NCI-H1105 (cell line): ENCODE results near the gene ASPSCR1.

Source experiments
- DNase-seq: peaks from one replicate; lab custom pipeline; 2025; lab: John Stamatoyannopoulos, UW

ASPSCR1 gene

GRCh38 chr17:82039695-82040299 lies 62.4 kb downstream of the ASPSCR1 start:
- DNase-seq: no peak

GRCh38 chr17:82041144-82041814 lies 63.9 kb downstream of the ASPSCR1 start:
- no peak for DNase-seq

GRCh38 chr17:82042649-82043048 lies 65.2 kb downstream of the ASPSCR1 start:
- no peak for DNase-seq

- no peak for DNase-seq
Measured at GRCh38 chr17:82043507-82043906, 66.1 kb downstream of the ASPSCR1 start.

- DNase-seq: no peak
Measured at GRCh38 chr17:82045936-82046484, 68.6 kb downstream of the ASPSCR1 start.

- no peak for DNase-seq
Measured at GRCh38 chr17:82046903-82047302, 69.5 kb downstream of the ASPSCR1 start.

- DNase-seq: no peak
Measured at GRCh38 chr17:82047379-82047778, 70.0 kb downstream of the ASPSCR1 start.

GRCh38 chr17:82047914-82048570 lies 70.6 kb downstream of the ASPSCR1 start:
- no peak for DNase-seq

GRCh38 chr17:82048571-82048971 lies 71.1 kb downstream of the ASPSCR1 start:
- DNase-seq: no peak

GRCh38 chr17:82049106-82049505 lies 71.7 kb downstream of the ASPSCR1 start:
- no peak for DNase-seq

- no peak for DNase-seq
Measured at GRCh38 chr17:82049521-82049971, 72.1 kb downstream of the ASPSCR1 start.

GRCh38 chr17:82050152-82050760 lies 72.8 kb downstream of the ASPSCR1 start:
- no peak for DNase-seq

GRCh38 chr17:82050761-82051641 lies 73.6 kb downstream of the ASPSCR1 start:
- no peak for DNase-seq

GRCh38 chr17:82051776-82052637 lies 74.6 kb downstream of the ASPSCR1 start, which contains the start of the genes GPS1 and RFNG:
GPS1 (plus strand) TSS chr17:82051898; CDS start chr17:82051932, 34 bp downstream.
RFNG (minus strand) TSS chr17:82051811; CDS start chr17:82051766, 45 bp downstream.
- DNase-seq: peak; percentile 66

GRCh38 chr17:82052638-82053059 lies 75.2 kb downstream of the ASPSCR1 start:
- DNase-seq: no peak

GRCh38 chr17:82053130-82053529 lies 75.7 kb downstream of the ASPSCR1 start:
- no peak for DNase-seq

GRCh38 chr17:82053556-82054263 lies 76.3 kb downstream of the ASPSCR1 start:
- no peak for DNase-seq

- DNase-seq: no peak
Measured at GRCh38 chr17:82054351-82055022, 77.1 kb downstream of the ASPSCR1 start.
